Neural cell (in vitro differentiated cells): ENCODE results near the gene ESR1. TPM values are rescaled to one million over a fixed set of nuclear protein-coding genes. Genes with fewer than 3 reads are reported as not detected.
A peak's percentile ranks its signal among the peaks of the same experiment; 100 is the strongest.

Experiments
- H2AFZ ChIP-seq: fragments of 200-600, 300-800 bp; sonication (generic), shearing (Covaris generic); 2 replicates; pipeline ENCODE4 v1.6.0; 2014; ENCODE audit warnings: low read depth, mild to moderate bottlenecking, antibody characterized with exemption, low read length, moderate library complexity
- H3F3A ChIP-seq: fragments of 200-600 bp; shearing (Covaris generic); 2 replicates; pipeline ENCODE4 v1.6.1; 2016; ENCODE audit warnings: mild to moderate bottlenecking, moderate library complexity, mixed read lengths, antibody characterized with exemption, low read length; ENCODE audit not compliant: insufficient read depth, poor library complexity, severe bottlenecking
- H3K27ac ChIP-seq: fragments of 200-600, 300-800 bp; sonication (generic), shearing (Covaris generic); 2 replicates; pipeline ENCODE4 v1.5.1; 2014; ENCODE audit warnings: mild to moderate bottlenecking, low read length, moderate library complexity
- H3K27me3 ChIP-seq: fragments of 300-800, 200-600 bp; sonication (generic), shearing (Covaris generic); 2 replicates; pipeline ENCODE4 v1.6.0; 2014; ENCODE audit warnings: mild to moderate bottlenecking, low read depth, low read length, moderate library complexity; ENCODE audit not compliant: insufficient read depth
- H3K36me3 ChIP-seq: fragments of 300-800, 200-600 bp; sonication (generic), shearing (Covaris generic); 2 replicates; pipeline ENCODE4 v1.5.1; 2014; ENCODE audit warnings: mild to moderate bottlenecking, antibody characterized with exemption, low read length, moderate library complexity; ENCODE audit not compliant: insufficient read depth
- H3K4me2 ChIP-seq: fragments of 300-800, 200-600 bp; sonication (generic), shearing (Covaris generic); 2 replicates; pipeline ENCODE4 v1.6.0; 2014; ENCODE audit warnings: mild to moderate bottlenecking, low read length
- H3K4me3 ChIP-seq: fragments of 300-800, 200-600 bp; sonication (generic), shearing (Covaris generic); 2 replicates; pipeline ENCODE4 v1.5.1; 2014; ENCODE audit warnings: mild to moderate bottlenecking, low read length, moderate library complexity
- H3K79me2 ChIP-seq: fragments of 200-600 bp; shearing (Covaris generic); replicated peaks from 2 replicates; pipeline ENCODE4 v1.6.0; 2014; ENCODE audit warnings: mild to moderate bottlenecking, low read length, moderate library complexity; ENCODE audit not compliant: insufficient read depth
- H3K9ac ChIP-seq: fragments of 300-800, 200-600 bp; sonication (generic), shearing (Covaris generic); 2 replicates; pipeline ENCODE4 v1.6.1; 2016; ENCODE audit warnings: mild to moderate bottlenecking, low read length, mixed read lengths
- H3K9me2 ChIP-seq: fragments of 200-600 bp; shearing (Covaris generic); 2 replicates; pipeline ENCODE4 v1.6.1; 2016; ENCODE audit warnings: mild to moderate bottlenecking, low read length, mixed read lengths; ENCODE audit not compliant: insufficient read depth
- H3K9me3 ChIP-seq: fragments of 200-600, 300-800 bp; sonication (generic), shearing (Covaris generic); 2 replicates; pipeline ENCODE4 v1.6.1; 2016; ENCODE audit warnings: mild to moderate bottlenecking, mixed run types, low read length, moderate library complexity, mixed read lengths
- H4K20me1 ChIP-seq: fragments of 200-600 bp; shearing (Covaris generic); 2 replicates; pipeline ENCODE4 v1.6.1; 2016; ENCODE audit warnings: mild to moderate bottlenecking, mixed run types; ENCODE audit not compliant: insufficient read depth
- CTCF ChIP-seq: fragments of 450-650 bp; IDR thresholded peaks from 2 replicates; pipeline ENCODE4 v1.5.1; 2014; ENCODE audit warnings: antibody characterized with exemption, mild to moderate bottlenecking, moderate library complexity; ENCODE audit not compliant: poor library complexity, severe bottlenecking
- EP300 ChIP-seq: fragments of 450-650 bp; conservative IDR thresholded peaks from 2 replicates; pipeline ENCODE4 v1.6.1; 2014; ENCODE audit warnings: antibody characterized with exemption, mild to moderate bottlenecking, moderate library complexity; ENCODE audit not compliant: poor library complexity, severe bottlenecking
- EZH2 ChIP-seq: fragments of 200-600, 300-800 bp; shearing (Covaris generic), sonication (generic); IDR thresholded peaks from 2 replicates; pipeline ENCODE4 v1.6.1; 2014; ENCODE audit warnings: antibody characterized with exemption, low read length, borderline replicate concordance, mild to moderate bottlenecking; ENCODE audit not compliant: insufficient read depth, poor library complexity, severe bottlenecking
- MXI1 ChIP-seq: fragments of 450-650 bp; conservative IDR thresholded peaks from 2 replicates; pipeline ENCODE4 v1.6.1; 2014; ENCODE audit warnings: antibody characterized with exemption, mild to moderate bottlenecking; ENCODE audit not compliant: poor library complexity, severe bottlenecking
- POLR2AphosphoS5 ChIP-seq: IDR thresholded peaks from 2 replicates; pipeline ENCODE4 v1.6.1; 2012
- RAD21 ChIP-seq: fragments of 450-650 bp; conservative IDR thresholded peaks from 2 replicates; pipeline ENCODE4 v1.6.1; 2014; ENCODE audit warnings: antibody characterized with exemption, mild to moderate bottlenecking, moderate library complexity
- REST ChIP-seq: IDR thresholded peaks from 2 replicates; pipeline ENCODE4 v1.6.1; 2012; ENCODE audit warnings: borderline replicate concordance
- SMC3 ChIP-seq: fragments of 450-650 bp; conservative IDR thresholded peaks from 2 replicates; pipeline ENCODE4 v1.6.1; 2014; ENCODE audit warnings: antibody characterized with exemption, mild to moderate bottlenecking, moderate library complexity; ENCODE audit not compliant: poor library complexity
- TAF1 ChIP-seq: IDR thresholded peaks from 2 replicates; pipeline ENCODE4 v1.6.1; 2012; ENCODE audit warnings: low read depth
- polyA plus RNA-seq: library from polyadenylated mRNA; depleted of rRNA; stranded (reverse); fragments of >200 nt; gene quantifications from 2 replicates; pipeline ENCODE4 v1.2.3, GENCODE V29; 2014

Gene ESR1
- polyA plus RNA-seq, 1 donor from 2014 or later = 0.14 TPM

GRCh38 chr6:151772446-151772845, 35.0 kb upstream of the ESR1 start:
- peak overlapping the region; percentile 74 for H3K27ac ChIP-seq
- no peak overlapping the region for H3K4me3 ChIP-seq
- no peaks in the 10 kb centered on the region for H3K9me3 ChIP-seq
- H3K79me2 ChIP-seq = no peaks in the 10 kb centered on the region
- TF ChIP-seq EP300 (no peak), SMC3 (no peak)
- H3K9me2 ChIP-seq = no peaks in the 10 kb centered on the region
- no peaks in the 10 kb centered on the region for H3K36me3 ChIP-seq
- no peak overlapping the region for H3K9ac ChIP-seq
- no peaks in the 10 kb centered on the region for H3F3A ChIP-seq
- H2AFZ ChIP-seq = no peak overlapping the region
- no peak overlapping the region for H3K4me2 ChIP-seq
- H4K20me1 ChIP-seq = no peaks in the 10 kb centered on the region
- no peaks in the 10 kb centered on the region for H3K27me3 ChIP-seq

- H3K27ac ChIP-seq = peak overlapping the region; percentile 74
Measured at GRCh38 chr6:151773382-151773781, 34.1 kb upstream of the ESR1 start.

GRCh38 chr6:151782560-151782959, 24.9 kb upstream of the ESR1 start:
- H3K9me2 ChIP-seq = no peaks in the 10 kb centered on the region
- H3K9me3 ChIP-seq = no peaks in the 10 kb centered on the region
- no peaks in the 10 kb centered on the region for H3F3A ChIP-seq
- TF ChIP-seq POLR2AphosphoS5 = no peak
- no peak for TF ChIP-seq REST
- TF ChIP-seq RAD21 = no peak
- H3K36me3 ChIP-seq = no peaks in the 10 kb centered on the region
- H2AFZ ChIP-seq = no peak overlapping the region
- H3K27me3 ChIP-seq = no peaks in the 10 kb centered on the region
- no peaks in the 10 kb centered on the region for H3K79me2 ChIP-seq
- H3K9ac ChIP-seq = no peak overlapping the region
- H3K27ac ChIP-seq = no peak overlapping the region
- H3K4me3 ChIP-seq = no peak overlapping the region
- H4K20me1 ChIP-seq = no peaks in the 10 kb centered on the region
- H3K4me2 ChIP-seq = no peak overlapping the region

More at GRCh38 chr6:151773382-151773781, 34.1 kb upstream of the ESR1 start:
- no peaks in the 10 kb centered on the region for H3K27me3 ChIP-seq
- no peaks in the 10 kb centered on the region for H4K20me1 ChIP-seq
- no peak overlapping the region for H2AFZ ChIP-seq
- no peaks in the 10 kb centered on the region for H3K79me2 ChIP-seq
- no peaks in the 10 kb centered on the region for H3K9me3 ChIP-seq
- H3K36me3 ChIP-seq = no peaks in the 10 kb centered on the region
- H3K9me2 ChIP-seq = no peaks in the 10 kb centered on the region
- TF ChIP-seq TAF1 = no peak
- peak; percentile 11 for TF ChIP-seq RAD21
- peak; percentile 93 for TF ChIP-seq EP300
- peak; percentile 78 for TF ChIP-seq POLR2AphosphoS5
- H3F3A ChIP-seq = no peaks in the 10 kb centered on the region
- no peak overlapping the region for H3K4me2 ChIP-seq
- peak overlapping the region; percentile 20 for H3K9ac ChIP-seq
- no peak overlapping the region for H3K4me3 ChIP-seq

GRCh38 chr6:151783692-151784091, 23.8 kb upstream of the ESR1 start:
- TF ChIP-seq TAF1 (no peak), REST (no peak), MXI1 (no peak), CTCF (no peak), SMC3 (no peak), POLR2AphosphoS5 (no peak), EP300 (no peak), EZH2 (no peak), RAD21 (no peak)
- Histone ChIP-seq H3K36me3 (no peaks in the 10 kb centered on the region), H3K4me2 (no peak overlapping the region), H4K20me1 (no peaks in the 10 kb centered on the region), H3K9ac (no peak overlapping the region), H3K9me3 (no peaks in the 10 kb centered on the region), H3K79me2 (no peaks in the 10 kb centered on the region), H3K27me3 (no peaks in the 10 kb centered on the region), H3K4me3 (no peak overlapping the region), H3K9me2 (no peaks in the 10 kb centered on the region), H2AFZ (no peak overlapping the region), H3K27ac (no peak overlapping the region), H3F3A (no peaks in the 10 kb centered on the region)
